GM19023 (cell line): ENCODE results near the gene GPR61.

ENCODE experiments used
- ATAC-seq: cut with Tn5 transposase; IDR thresholded peaks from one replicate; pipeline ENCODE4 v1.9.1; 2021; ENCODE audit warnings: mild to moderate bottlenecking, moderate library complexity; ENCODE audit not compliant: unreplicated experiment

The GPR61 gene, protein sequence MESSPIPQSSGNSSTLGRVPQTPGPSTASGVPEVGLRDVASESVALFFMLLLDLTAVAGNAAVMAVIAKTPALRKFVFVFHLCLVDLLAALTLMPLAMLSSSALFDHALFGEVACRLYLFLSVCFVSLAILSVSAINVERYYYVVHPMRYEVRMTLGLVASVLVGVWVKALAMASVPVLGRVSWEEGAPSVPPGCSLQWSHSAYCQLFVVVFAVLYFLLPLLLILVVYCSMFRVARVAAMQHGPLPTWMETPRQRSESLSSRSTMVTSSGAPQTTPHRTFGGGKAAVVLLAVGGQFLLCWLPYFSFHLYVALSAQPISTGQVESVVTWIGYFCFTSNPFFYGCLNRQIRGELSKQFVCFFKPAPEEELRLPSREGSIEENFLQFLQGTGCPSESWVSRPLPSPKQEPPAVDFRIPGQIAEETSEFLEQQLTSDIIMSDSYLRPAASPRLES

DNA sequence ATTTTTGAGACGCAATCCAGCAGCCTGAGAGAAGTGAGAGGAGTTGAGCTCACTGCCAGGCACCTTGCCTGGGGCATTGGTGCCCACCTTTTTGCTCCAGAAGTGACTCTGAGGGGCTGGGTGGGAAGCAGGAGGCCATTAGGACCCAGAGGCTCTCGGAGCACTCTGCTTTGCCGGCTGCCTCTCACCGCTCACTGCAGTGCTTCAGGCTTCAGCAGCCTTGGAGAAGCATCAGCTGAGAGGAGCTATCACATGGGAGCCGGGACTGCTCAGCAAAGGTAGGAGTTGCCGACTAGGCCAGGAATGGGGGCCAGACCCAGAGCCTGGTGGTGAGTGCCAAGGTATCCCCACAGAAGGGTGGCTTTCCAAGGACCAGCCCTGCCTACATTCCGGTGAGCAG, at the start of gene GPR61:
Gene GPR61, plus strand, starts transcription at position 197 of the 400 bp plus-strand sequence. CDS start 3,151 bp downstream, outside the sequence.
- ATAC-seq: no peak

DNA sequence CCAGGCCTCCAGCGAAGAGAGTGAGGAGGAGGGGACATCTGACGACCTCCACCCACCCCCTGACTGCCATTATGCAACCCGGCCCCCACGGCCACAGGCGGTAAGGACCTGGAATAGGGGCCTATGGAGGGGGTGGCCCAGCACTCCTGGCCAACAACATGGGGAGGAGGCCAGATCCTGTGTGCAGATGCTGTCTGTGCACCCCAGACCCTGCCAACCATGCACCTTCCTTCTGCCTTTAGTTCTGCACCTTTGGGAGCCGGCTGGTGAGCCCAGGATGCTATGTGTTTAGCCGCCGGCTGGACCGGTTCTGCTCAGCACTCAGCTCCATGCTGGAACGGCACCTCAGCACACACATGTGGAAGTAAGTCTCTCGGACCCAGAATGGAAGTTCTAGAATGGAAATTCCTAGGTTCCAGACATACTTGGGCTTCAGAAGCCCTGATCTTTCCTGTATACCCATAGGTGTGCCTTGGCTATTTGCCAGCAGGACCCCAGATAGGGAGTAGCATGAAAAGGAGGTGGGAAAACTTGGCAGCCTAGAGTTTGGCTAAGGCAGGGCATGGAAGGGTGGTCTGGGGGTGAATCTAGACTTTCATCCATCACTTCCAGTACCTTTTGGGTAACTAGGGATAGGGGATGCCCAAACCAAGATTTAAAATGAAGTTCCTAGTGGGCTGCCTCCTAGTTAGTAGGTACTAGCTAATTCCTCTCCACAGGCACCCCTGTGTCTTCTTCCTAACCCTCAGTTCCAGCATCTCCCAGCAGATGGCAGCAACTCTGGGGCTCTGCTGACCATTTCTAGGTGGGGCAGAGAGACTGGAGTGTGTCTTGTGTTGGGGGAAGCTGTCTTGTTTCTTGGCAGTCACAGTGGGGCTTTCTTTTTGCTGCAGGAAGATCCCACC, 49.4 kb upstream of the GPR61 start:
- no peak for ATAC-seq

DNA sequence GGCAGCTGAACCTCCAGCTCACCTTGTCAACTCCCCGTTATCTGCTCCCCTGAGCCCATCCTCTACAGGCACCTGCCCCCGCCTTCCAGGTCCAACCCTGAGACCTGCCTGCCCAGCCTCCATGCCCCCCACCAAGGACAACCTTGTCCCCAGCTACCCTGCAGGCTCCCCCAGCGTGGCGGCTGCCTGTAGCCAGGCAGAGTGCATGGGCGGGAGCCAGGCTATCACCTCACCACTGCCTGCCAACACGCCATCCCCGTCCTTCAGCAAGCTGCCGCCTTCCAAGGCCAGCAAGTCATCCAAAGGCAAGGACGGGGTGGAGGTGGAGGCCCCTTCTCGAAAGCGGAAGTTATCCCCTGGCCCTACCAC, 48.8 kb upstream of the GPR61 start:
- ATAC-seq: no peak

DNA sequence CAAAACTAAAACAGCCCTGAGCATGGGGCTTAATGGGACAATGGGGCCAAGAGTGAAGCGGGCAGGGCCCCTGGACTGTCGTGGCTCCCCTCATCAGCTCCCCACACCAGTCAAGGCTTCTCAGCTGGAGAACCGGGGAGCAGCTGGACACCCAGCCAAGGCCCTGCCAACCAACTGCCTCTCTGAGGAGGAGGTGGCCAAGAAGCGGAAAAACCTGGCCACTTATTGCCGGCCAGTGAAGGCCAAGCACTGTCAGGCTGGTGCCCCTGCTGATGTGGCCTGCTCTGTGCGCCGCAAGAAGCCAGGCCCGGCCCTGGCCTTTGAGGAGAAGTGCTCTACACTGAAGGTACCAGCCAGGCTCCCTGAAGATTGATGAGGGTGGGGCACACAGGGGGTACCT, 48.3 kb upstream of the GPR61 start:
- ATAC-seq: no peak

DNA sequence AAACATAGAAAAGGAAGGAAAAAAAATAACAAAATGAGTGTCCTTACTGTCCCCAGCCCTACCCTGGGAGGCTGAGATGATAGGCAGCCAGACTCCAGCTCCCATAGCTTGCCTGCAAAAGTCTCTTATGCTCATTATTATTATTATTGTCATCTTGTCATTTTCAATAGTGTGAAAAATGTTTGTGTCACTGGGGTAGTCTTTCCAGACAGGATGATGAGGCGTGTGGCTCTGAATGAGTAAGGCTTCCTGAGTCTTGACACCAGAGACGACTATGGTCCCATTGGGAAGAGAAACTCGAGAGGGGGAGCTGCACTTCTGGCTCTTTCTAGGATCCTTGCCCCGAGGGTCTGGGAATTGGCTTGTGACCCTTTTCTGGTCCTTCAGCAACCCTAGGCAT, 46.9 kb upstream of the GPR61 start:
- ATAC-seq: no peak

DNA sequence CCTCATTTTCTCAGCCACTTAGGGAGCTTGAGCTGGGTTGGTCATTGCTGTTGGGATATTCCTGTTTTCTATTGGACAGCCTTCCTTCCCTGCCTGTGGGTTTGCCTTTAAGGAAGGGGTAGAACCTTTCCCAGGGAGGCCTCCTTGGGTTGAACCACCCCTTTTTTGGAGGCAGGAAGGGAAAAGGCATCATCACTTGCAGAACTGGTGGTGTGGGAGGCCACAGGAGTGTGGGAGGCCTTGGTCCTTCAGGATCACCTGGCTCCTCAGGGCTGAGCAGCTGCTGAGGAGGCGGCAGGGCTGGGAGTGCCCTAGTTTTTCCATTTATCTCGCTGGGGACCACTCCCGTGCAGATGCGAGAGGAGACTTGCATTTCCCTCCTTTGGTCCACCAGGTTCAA, 46.4 kb upstream of the GPR61 start:
- no peak for ATAC-seq

DNA sequence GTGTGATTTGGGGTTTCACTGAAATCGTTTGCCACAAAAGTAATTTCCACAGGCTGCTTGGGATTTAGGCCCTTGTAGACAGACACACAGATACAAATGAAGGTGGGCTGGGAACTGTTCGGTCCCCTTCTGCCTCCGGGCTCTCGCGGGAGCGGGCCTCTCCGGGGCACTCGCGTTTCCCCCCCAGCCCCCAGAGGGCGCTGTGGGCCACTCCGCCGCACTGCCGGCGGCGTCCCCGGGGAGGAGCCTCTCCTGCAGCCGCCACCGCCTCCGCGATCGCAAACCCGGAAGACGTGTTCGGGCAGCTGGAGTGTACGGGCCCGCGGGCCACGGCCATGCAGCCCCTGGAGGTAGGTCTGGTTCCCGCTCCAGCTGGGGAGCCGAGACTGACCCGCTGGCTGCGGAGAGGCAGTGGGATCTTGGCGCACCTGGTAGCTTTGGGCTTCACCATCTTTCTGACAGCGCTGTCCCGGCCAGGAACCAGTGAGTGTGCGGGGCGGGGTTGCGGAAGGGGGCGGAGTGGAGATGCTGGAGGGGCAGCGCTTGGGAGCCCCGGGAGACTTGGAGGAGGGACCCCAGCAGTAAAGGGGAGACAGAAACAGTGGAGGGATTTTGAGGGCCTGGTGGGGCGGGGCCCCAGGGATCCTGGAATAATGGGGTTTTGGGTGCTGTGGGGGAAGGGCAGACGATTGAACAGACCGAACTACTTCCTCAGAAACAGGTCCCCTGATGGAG, 45.7 kb upstream of the GPR61 start, which contains the start of gene CYB561D1:
Gene CYB561D1, plus strand, starts transcription at position 290 of the 735 bp plus-strand sequence. Its CDS starts 46 bp downstream, at position 336.
- peak; percentile 89 for ATAC-seq

- no peak for ATAC-seq
Measured at GRCh38 chr1:109495738-109496137, 43.9 kb upstream of the GPR61 start.

GRCh38 chr1:109497449-109498160, 42.1 kb upstream of the GPR61 start:
- ATAC-seq: no peak

DNA sequence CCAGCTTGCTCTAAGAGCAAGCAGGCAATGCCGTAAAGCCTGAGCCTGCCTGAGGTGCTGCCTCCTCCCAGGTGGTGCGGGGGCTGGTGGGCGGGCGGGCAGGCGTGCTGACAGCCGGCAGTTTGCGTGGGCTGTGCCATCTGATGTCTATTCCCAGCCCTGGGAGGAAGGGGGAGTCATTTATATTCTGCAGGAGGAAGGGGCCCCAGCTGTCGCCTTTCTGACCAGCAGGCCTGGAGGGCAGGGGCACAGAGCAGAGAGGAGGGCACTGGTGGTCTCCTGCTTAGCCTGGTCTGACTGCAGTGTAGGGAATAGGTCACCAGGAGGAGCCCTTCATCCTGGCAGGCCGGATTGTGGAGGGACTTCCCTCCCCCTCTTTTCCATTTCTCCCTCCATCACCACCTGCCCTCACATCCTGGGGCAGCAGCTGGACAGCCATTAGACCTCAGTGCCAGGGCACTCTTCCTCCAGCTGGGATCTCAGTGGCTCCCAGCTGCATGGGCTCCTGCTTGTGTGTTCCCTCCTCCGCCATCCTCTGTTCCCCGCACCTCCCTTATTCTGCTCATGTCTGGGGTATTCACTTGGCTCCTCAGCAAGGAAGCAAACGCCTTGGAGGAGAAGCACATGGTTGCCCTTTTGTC, 41.4 kb upstream of the GPR61 start:
- no peak for ATAC-seq

DNA sequence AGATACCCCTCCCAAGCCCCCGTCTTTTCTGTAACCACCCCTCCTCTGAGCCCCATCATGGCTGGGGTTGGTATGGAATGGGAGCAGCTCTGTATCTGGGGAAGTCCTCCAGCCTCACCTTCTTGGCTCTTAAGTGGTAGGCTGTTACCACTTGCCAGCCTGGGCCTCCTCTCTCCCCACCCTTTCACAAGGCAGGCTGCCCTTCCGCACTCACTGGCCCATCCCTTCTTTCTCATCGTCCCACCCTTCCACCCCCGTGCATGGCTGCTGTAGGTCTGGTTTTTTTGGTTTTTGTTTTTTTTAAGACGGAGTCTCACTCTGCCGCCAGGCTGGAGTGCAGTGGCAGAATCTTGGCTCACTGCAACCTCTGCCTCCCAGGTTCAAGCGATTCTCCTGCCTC, 40.6 kb upstream of the GPR61 start:
- no peak for ATAC-seq

GRCh38 chr1:109499661-109500536, 39.8 kb upstream of the GPR61 start:
- no peak for ATAC-seq

DNA sequence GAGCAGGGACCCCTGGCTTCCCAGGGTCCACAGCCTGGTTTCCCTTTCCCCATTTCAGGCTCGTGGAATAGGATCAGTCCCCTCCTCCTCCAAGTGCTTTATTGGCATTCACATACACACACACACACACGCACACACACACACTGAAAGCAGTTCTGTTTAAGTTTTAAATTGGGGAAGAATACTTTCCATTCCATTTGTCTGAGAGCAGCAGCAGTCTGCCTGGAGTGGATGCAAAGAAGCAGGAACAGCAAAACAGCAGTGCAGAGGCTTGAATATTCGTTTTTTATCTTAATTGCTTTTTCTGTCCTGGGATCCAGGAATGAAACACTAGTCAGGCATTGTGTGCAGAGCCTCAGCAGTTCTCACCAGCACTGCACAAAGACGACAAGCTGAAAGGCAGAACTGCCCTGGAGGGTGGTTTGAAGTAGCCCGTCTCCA, 38.7 kb upstream of the GPR61 start:
- no peak for ATAC-seq

- no peak for ATAC-seq
Measured at GRCh38 chr1:109501644-109502363, 37.9 kb upstream of the GPR61 start.

GRCh38 chr1:109502364-109502851, 37.3 kb upstream of the GPR61 start:
- ATAC-seq: no peak

DNA sequence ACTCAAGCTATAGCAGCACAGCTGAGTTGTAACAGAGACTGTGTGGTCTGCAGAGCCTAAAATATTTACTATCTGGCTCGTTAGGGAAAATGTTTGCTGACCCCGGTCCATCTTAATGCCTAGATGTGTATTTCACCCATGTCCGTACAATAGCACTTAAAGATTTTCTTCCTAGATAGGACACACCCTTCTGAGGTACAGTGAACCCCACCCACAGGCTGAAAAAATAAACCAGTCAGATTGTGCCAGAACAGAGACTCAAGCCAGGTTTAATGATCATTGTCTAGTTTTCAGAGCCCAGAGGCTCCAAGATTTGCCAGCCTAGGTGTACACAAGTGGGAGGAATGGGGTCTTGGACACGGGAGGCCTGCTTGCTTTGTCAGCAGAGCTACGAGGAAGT, 35.7 kb upstream of the GPR61 start:
- ATAC-seq: no peak

DNA sequence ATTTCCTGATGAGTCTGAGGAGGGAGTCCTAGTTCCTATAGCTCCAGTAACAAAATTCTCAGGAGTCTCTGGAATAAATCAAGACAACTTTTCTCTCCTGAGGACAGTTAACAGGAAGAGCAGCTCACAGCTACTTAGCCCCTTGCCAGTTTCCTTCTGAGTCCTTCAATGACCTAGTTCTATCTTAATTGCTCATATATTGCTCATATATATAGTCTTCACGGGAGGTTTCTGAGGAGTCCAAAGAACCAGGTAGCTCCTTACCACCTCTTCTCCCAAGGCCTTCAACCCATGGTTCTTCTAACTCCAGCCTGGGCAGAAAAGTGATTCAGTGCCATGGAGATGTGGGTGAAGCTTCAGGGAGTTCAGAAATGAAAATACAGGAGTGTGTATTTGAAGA, 34.7 kb upstream of the GPR61 start:
- no peak for ATAC-seq
